A673 (cell line): Measurements from ENCODE around the gene SGSM1.

ENCODE experiments used
- CTCF ChIP-seq: fragments of 300-800, 200-600 bp; sonication (generic); conservative IDR thresholded peaks from 2 replicates; pipeline ENCODE4 v1.5.1; 2017; ENCODE audit warnings: low read depth, mild to moderate bottlenecking, antibody characterized with exemption, low read length, moderate library complexity, mixed read lengths
- EZH2 ChIP-seq: fragments of 200-600 bp; sonication (generic); IDR thresholded peaks from 2 replicates; pipeline ENCODE4 v1.6.1; 2017; ENCODE audit warnings: borderline replicate concordance, low read depth, mild to moderate bottlenecking, mixed read lengths, antibody characterized with exemption, low read length; ENCODE audit not compliant: poor library complexity, severe bottlenecking

DNA sequence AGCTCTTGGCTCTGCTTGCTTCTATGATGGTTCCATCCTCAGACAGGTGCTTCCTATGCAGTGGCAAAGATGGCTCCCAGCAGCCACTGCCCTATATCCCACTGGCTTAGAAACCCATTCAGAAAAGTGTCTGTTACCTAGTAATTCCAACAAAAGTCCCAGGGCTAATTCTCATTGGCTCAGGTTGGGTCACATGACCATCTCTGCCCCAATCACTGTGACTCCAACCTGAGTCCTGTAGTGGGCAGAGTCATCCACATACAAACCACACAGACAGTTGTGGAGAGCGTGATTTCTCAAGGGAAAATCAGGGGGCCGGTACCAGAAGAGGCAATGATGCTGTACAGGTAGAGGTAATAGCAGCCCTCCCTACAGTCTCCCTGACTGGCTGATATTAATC is 73.0 kb downstream of the SGSM1 start:
- TF ChIP-seq CTCF (no peak), EZH2 (no peak)
